HEK293T (cell line): Measurements from ENCODE around the gene RGS14.
"Not testable (repeated sequence)": the region's sequence is repeated elsewhere in the genome, so short reads cannot be mapped to it uniquely, and the experiment has no call there.

Source experiments
- CTCF ChIA-PET: fragments of 350-600 bp; formaldehyde crosslinking; extraction: SDS; loops from one replicate; lab custom pipeline; 2021; ENCODE audit warnings: antibody characterized with exemption, inconsistent platforms; lab: Yijun Ruan, JAX
- POLR2A ChIA-PET: fragments of 350-600 bp; formaldehyde crosslinking; extraction: SDS; loops from one replicate; lab custom pipeline; 2020; ENCODE audit warnings: antibody characterized with exemption, inconsistent platforms; lab: Yijun Ruan, JAX
- DNase-seq: peaks from one replicate; pipeline ENCODE4 v3.0.0; 2012; ENCODE audit warnings: mixed read lengths; ENCODE audit errors: extremely low spot score
- ARNT ChIP-seq: fragments of 450-650 bp; IDR thresholded peaks from 2 replicates; pipeline ENCODE4 v1.6.1; 2017; ENCODE audit warnings: mild to moderate bottlenecking
- BHLHE40 ChIP-seq: fragments of 450-650 bp; IDR thresholded peaks from 2 replicates; pipeline ENCODE4 v1.6.1; 2016; ENCODE audit warnings: mild to moderate bottlenecking, moderate library complexity, borderline replicate concordance
- CTBP1 ChIP-seq: fragments of 450-650 bp; IDR thresholded peaks from 2 replicates; pipeline ENCODE4 v1.6.1; 2016; ENCODE audit warnings: borderline replicate concordance
- ELF4 ChIP-seq: fragments of 450-650 bp; IDR thresholded peaks from 2 replicates; pipeline ENCODE4 v1.6.1; 2017; ENCODE audit warnings: antibody characterized with exemption
- FOXA1 ChIP-seq: fragments of 450-650 bp; IDR thresholded peaks from 2 replicates; pipeline ENCODE4 v1.6.1; 2016; ENCODE audit warnings: mild to moderate bottlenecking
- FOXK2 ChIP-seq: fragments of 450-650 bp; IDR thresholded peaks from 2 replicates; pipeline ENCODE4 v1.6.1; 2016; ENCODE audit warnings: mild to moderate bottlenecking
- FOXM1 ChIP-seq: fragments of 450-650 bp; IDR thresholded peaks from 2 replicates; pipeline ENCODE4 v1.6.1; 2017; ENCODE audit warnings: mild to moderate bottlenecking, borderline replicate concordance
- HDGF ChIP-seq: fragments of 450-650 bp; IDR thresholded peaks from 2 replicates; pipeline ENCODE4 v1.6.1; 2017; ENCODE audit warnings: antibody characterized with exemption, borderline replicate concordance
- L3MBTL2 ChIP-seq: fragments of 450-650 bp; conservative IDR thresholded peaks from 2 replicates; pipeline ENCODE4 v1.6.1; 2016; ENCODE audit warnings: mild to moderate bottlenecking
- LEF1 ChIP-seq: fragments of 450-650 bp; IDR thresholded peaks from 2 replicates; pipeline ENCODE4 v1.6.1; 2017; ENCODE audit warnings: mild to moderate bottlenecking, borderline replicate concordance
- NFRKB ChIP-seq: fragments of 450-650 bp; IDR thresholded peaks from 2 replicates; pipeline ENCODE4 v1.6.1; 2016; ENCODE audit warnings: mild to moderate bottlenecking, moderate library complexity
- PKNOX1 ChIP-seq: fragments of 450-650 bp; IDR thresholded peaks from 2 replicates; pipeline ENCODE4 v1.6.1; 2016
- SP1 ChIP-seq: fragments of 450-650 bp; IDR thresholded peaks from 2 replicates; pipeline ENCODE4 v1.6.1; 2017
- SUZ12 ChIP-seq: fragments of 450-650 bp; IDR thresholded peaks from 2 replicates; pipeline ENCODE4 v1.6.1; 2016; ENCODE audit warnings: mild to moderate bottlenecking
- TARDBP ChIP-seq: fragments of 450-650 bp; IDR thresholded peaks from 2 replicates; pipeline ENCODE4 v1.6.1; 2016
- ZNF384 ChIP-seq: fragments of 450-650 bp; IDR thresholded peaks from 2 replicates; pipeline ENCODE4 v1.6.1; 2016

RGS14 gene

GRCh38 chr5:177335701-177336065 lies 22.0 kb upstream of the RGS14 start:
- TF ChIP-seq HDGF: no peak
- TF ChIP-seq L3MBTL2: no peak
- no peak for TF ChIP-seq ZNF384
- no peak for TF ChIP-seq FOXK2
- TF ChIP-seq NFRKB: no peak
- no peak for TF ChIP-seq ARNT
- no peak for TF ChIP-seq BHLHE40
- no peak for TF ChIP-seq FOXA1
- no peak for TF ChIP-seq ELF4
- TF ChIP-seq SUZ12: no peak
- TF ChIP-seq LEF1: no peak
- no peak for TF ChIP-seq SP1
- no peak for TF ChIP-seq PKNOX1
- no peak for TF ChIP-seq FOXM1
- POLR2A ChIA-PET: interaction anchor here (0.7 to 1.9 kb wide), 2 partner anchors 16 kb away, joined by 3 to 7 read pairs; partner anchors contain the start of gene LMAN2
- CTCF ChIA-PET: no interaction called here
- DNase-seq: no peak

GRCh38 chr5:177336112-177336511 lies 21.6 kb upstream of the RGS14 start:
- TF ChIP-seq HDGF: no peak
- TF ChIP-seq PKNOX1: no peak
- no peak for TF ChIP-seq ARNT
- no peak for TF ChIP-seq NFRKB
- TF ChIP-seq ZNF384: no peak
- no peak for TF ChIP-seq SP1
- no peak for TF ChIP-seq CTBP1
- no peak for TF ChIP-seq TARDBP
- no peak for TF ChIP-seq LEF1
- TF ChIP-seq FOXA1: no peak
- TF ChIP-seq BHLHE40: no peak
- TF ChIP-seq SUZ12: no peak
- TF ChIP-seq FOXK2: no peak
- no peak for TF ChIP-seq FOXM1
- no peak for TF ChIP-seq L3MBTL2
- no peak for TF ChIP-seq ELF4
- ChIA-PET CTCF (no interaction called here), POLR2A (interaction anchor here (0.7 to 1.9 kb wide), 2 partner anchors 16 kb away, joined by 3 to 7 read pairs; partner anchors contain the start of gene LMAN2)
- no peak for DNase-seq

- TF ChIP-seq ELF4 (no peak), CTBP1 (no peak), HDGF (no peak), PKNOX1 (no peak), L3MBTL2 (no peak), SUZ12 (no peak), LEF1 (no peak), FOXM1 (no peak), BHLHE40 (no peak), ZNF384 (no peak), SP1 (no peak), ARNT (no peak), FOXA1 (no peak), FOXK2 (no peak), NFRKB (no peak)
- CTCF ChIA-PET: no interaction called here
- POLR2A ChIA-PET: interaction anchor here (0.9 kb wide), 1 partner anchor 15 kb away, joined by 3 read pairs; the partner anchor contains the start of gene LMAN2
- DNase-seq: no peak
Measured at GRCh38 chr5:177336603-177337494, 20.9 kb upstream of the RGS14 start.

GRCh38 chr5:177338251-177339106 lies 19.2 kb upstream of the RGS14 start:
- ChIA-PET POLR2A (no interaction called here), CTCF (no interaction called here)
- no peak for TF ChIP-seq BHLHE40
- no peak for TF ChIP-seq TARDBP
- no peak for TF ChIP-seq ELF4
- no peak for TF ChIP-seq LEF1
- TF ChIP-seq ZNF384: no peak
- no peak for DNase-seq

GRCh38 chr5:177339107-177339638 lies 18.6 kb upstream of the RGS14 start:
- ChIA-PET POLR2A (no interaction called here), CTCF (no interaction called here)
- DNase-seq: no peak

GRCh38 chr5:177343000-177343399 lies 14.7 kb upstream of the RGS14 start:
- POLR2A ChIA-PET: interaction anchor here (1.2 kb wide), 1 partner anchor 8 kb away, joined by 9 read pairs; the partner anchor contains the start of gene LMAN2
- DNase-seq, CTCF ChIA-PET: not testable (repeated sequence)

More at GRCh38 chr5:177339107-177339638, 18.6 kb upstream of the RGS14 start:
- TF ChIP-seq BHLHE40: no peak
- TF ChIP-seq TARDBP: no peak
